ENCODE results near the gene SOHLH1.

DNA sequence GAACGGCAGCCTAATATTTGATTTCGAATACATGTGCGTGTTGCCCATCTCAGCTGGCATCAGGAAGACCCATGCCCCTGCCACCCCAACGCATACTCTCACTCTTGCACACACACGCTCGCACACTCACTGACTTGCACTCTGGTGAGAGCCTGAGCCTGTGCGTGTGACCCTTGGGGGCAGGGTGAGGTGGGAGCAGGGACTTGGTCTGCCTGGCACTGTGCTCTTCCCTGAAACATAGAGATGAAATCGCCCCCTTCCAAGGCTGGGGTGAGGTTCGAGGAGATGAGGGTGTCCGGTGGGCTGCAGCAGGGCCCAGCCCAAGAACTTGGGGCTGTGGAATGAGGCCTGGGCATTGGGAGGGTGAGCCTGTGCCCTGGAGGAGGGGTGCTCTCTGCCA lies 35.0 kb downstream of the SOHLH1 start:
- TF ChIP-seq, protein P1, sequence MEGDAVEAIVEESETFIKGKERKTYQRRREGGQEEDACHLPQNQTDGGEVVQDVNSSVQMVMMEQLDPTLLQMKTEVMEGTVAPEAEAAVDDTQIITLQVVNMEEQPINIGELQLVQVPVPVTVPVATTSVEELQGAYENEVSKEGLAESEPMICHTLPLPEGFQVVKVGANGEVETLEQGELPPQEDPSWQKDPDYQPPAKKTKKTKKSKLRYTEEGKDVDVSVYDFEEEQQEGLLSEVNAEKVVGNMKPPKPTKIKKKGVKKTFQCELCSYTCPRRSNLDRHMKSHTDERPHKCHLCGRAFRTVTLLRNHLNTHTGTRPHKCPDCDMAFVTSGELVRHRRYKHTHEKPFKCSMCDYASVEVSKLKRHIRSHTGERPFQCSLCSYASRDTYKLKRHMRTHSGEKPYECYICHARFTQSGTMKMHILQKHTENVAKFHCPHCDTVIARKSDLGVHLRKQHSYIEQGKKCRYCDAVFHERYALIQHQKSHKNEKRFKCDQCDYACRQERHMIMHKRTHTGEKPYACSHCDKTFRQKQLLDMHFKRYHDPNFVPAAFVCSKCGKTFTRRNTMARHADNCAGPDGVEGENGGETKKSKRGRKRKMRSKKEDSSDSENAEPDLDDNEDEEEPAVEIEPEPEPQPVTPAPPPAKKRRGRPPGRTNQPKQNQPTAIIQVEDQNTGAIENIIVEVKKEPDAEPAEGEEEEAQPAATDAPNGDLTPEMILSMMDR (IDR thresholded peaks at IDR 0.05; ENCODE audit: poor library complexity) = no peak
- TF ChIP-seq EZH2phosphoT487 (IDR thresholded peaks at IDR 0.05; ENCODE audit: low read depth, severe bottlenecking, unreplicated experiment) = no peak
- no peak for TF ChIP-seq EZH2 (IDR thresholded peaks at IDR 0.05; ENCODE audit: borderline replicate concordance)

Measured in hepatocyte (in vitro differentiated cells).